ENCODE measurements around the gene ATP9A.
A peak's percentile ranks its signal among the peaks of the same experiment; 100 is the strongest.

Gene ATP9A

GRCh38 chr20:51628533-51629398 lies 139.4 kb downstream of the ATP9A start:
- no peak overlapping the region for H3K27ac ChIP-seq
- no peak for TF ChIP-seq CTCF (conservative IDR thresholded peaks at IDR 0.05)

- no peak for TF ChIP-seq CTCF (conservative IDR thresholded peaks at IDR 0.05)
These were observed 140.6 kb downstream of the ATP9A start for GRCh38 chr20:51627586-51627985.

GRCh38 chr20:51625105-51625504 lies 143.1 kb downstream of the ATP9A start:
- no peak overlapping the region for H3K27ac ChIP-seq
- TF ChIP-seq CTCF (conservative IDR thresholded peaks at IDR 0.05), result no peak

More at GRCh38 chr20:51627586-51627985, 140.6 kb downstream of the ATP9A start:
- no peak overlapping the region for H3K27ac ChIP-seq

GRCh38 chr20:51624157-51624731 lies 143.9 kb downstream of the ATP9A start:
- no peak overlapping the region for H3K27ac ChIP-seq
- TF ChIP-seq CTCF (conservative IDR thresholded peaks at IDR 0.05), result peak; percentile 92

GRCh38 chr20:51623255-51623654 lies 144.9 kb downstream of the ATP9A start:
- TF ChIP-seq CTCF (conservative IDR thresholded peaks at IDR 0.05), result no peak
- no peak overlapping the region for H3K27ac ChIP-seq

- no peak for TF ChIP-seq CTCF (conservative IDR thresholded peaks at IDR 0.05)
- H3K27ac ChIP-seq, result no peak overlapping the region
These were observed 146.0 kb downstream of the ATP9A start for GRCh38 chr20:51622004-51622874.

- TF ChIP-seq CTCF (conservative IDR thresholded peaks at IDR 0.05), result no peak
- H3K27ac ChIP-seq, result no peak overlapping the region
These were observed 147.8 kb downstream of the ATP9A start for GRCh38 chr20:51620432-51620831.

All from VCaP (cell line).